H9 (cell line): ENCODE measurements around the gene MARCHF7. TPM values are rescaled to one million over a fixed set of nuclear protein-coding genes. Genes with fewer than 3 reads are reported as not detected.
A peak's percentile ranks its signal among the peaks of the same experiment; 100 is the strongest.

Experiments
- DNase-seq: peaks from one replicate; pipeline ENCODE4 v3.0.0-alpha.2; 2017
- H2AFZ ChIP-seq: one replicate; pipeline ENCODE4 v1.6.1; 2013; ENCODE audit warnings: mild to moderate bottlenecking, low read length, control low read depth, moderate library complexity
- H2AK5ac ChIP-seq: 2 replicates; pipeline ENCODE4 v1.6.1; 2013; ENCODE audit warnings: low read length, control low read depth, mixed read lengths; ENCODE audit not compliant: insufficient read length
- H2BK120ac ChIP-seq: one replicate; pipeline ENCODE4 v1.6.1; 2013; ENCODE audit warnings: low read depth, mild to moderate bottlenecking, low read length, control low read depth, inconsistent platforms; ENCODE audit not compliant: poor library complexity, severe bottlenecking
- H2BK12ac ChIP-seq: 2 replicates; pipeline ENCODE4 v1.6.1; 2013; ENCODE audit warnings: low read length, control low read depth, mixed read lengths, low read depth; ENCODE audit not compliant: insufficient read length
- H2BK15ac ChIP-seq: 2 replicates; pipeline ENCODE4 v1.6.1; 2013; ENCODE audit warnings: low read depth, low read length, control low read depth
- H2BK20ac ChIP-seq: one replicate; pipeline ENCODE4 v1.6.1; 2013; ENCODE audit warnings: low read depth, mild to moderate bottlenecking, low read length, control low read depth, inconsistent platforms; ENCODE audit not compliant: poor library complexity, severe bottlenecking
- H2BK5ac ChIP-seq: 2 replicates; pipeline ENCODE4 v1.6.1; 2013; ENCODE audit warnings: low read length, control low read depth, mixed read lengths; ENCODE audit not compliant: insufficient read length
- H3K14ac ChIP-seq: 2 replicates; pipeline ENCODE4 v1.6.1; 2013; ENCODE audit warnings: low read length, control low read depth; ENCODE audit not compliant: insufficient read depth
- H3K18ac ChIP-seq: 2 replicates; pipeline ENCODE4 v1.6.1; 2013; ENCODE audit warnings: low read depth, mild to moderate bottlenecking, mixed read lengths, low read length, control low read depth; ENCODE audit not compliant: insufficient read length
- H3K23ac ChIP-seq: 2 replicates; pipeline ENCODE4 v1.6.1; 2013; ENCODE audit warnings: low read length, control low read depth, mixed read lengths, low read depth; ENCODE audit not compliant: insufficient read length
- H3K23me2 ChIP-seq: 2 replicates; pipeline ENCODE4 v1.6.1; 2013; ENCODE audit warnings: low read depth, mild to moderate bottlenecking, mixed read lengths, low read length, control low read depth; ENCODE audit not compliant: insufficient read length, poor library complexity, severe bottlenecking
- H3K27ac ChIP-seq: 2 replicates; pipeline ENCODE4 v1.5.1; 2013; ENCODE audit warnings: low read length, control low read depth, mixed read lengths, low read depth; ENCODE audit not compliant: insufficient read length
- H3K27me3 ChIP-seq: 2 replicates; pipeline ENCODE4 v1.6.1; 2013; ENCODE audit warnings: low read length, control low read depth, inconsistent platforms; ENCODE audit not compliant: insufficient read depth
- H3K4ac ChIP-seq: 2 replicates; pipeline ENCODE4 v1.6.1; 2013; ENCODE audit warnings: low read depth, mild to moderate bottlenecking, control low read depth, inconsistent platforms, low read length, moderate library complexity
- H3K4me1 ChIP-seq: 2 replicates; pipeline ENCODE4 v1.6.1; 2013; ENCODE audit warnings: low read length, control low read depth, inconsistent platforms; ENCODE audit not compliant: insufficient read depth
- H3K4me2 ChIP-seq: 2 replicates; pipeline ENCODE4 v1.6.1; 2013; ENCODE audit warnings: low read length, control low read depth, mixed read lengths; ENCODE audit not compliant: insufficient read length, insufficient read depth
- H3K56ac ChIP-seq: 2 replicates; pipeline ENCODE4 v1.6.1; 2013; ENCODE audit warnings: low read depth, mild to moderate bottlenecking, mixed read lengths, low read length, control low read depth; ENCODE audit not compliant: insufficient read length
- H3K79me1 ChIP-seq: 2 replicates; pipeline ENCODE4 v1.6.1; 2013; ENCODE audit warnings: low read depth, mild to moderate bottlenecking, moderate library complexity, low read length, control low read depth, inconsistent platforms; ENCODE audit not compliant: insufficient read depth, poor library complexity, severe bottlenecking
- H3K79me2 ChIP-seq: 2 replicates; pipeline ENCODE4 v1.6.1; 2013; ENCODE audit warnings: low read length, control low read depth, inconsistent platforms; ENCODE audit not compliant: insufficient read depth
- H3K9ac ChIP-seq: 2 replicates; pipeline ENCODE4 v1.6.1; 2013; ENCODE audit warnings: low read length, control low read depth, mixed read lengths; ENCODE audit not compliant: insufficient read length; ENCODE audit errors: extremely low read depth
- H3K9me3 ChIP-seq: one replicate; pipeline ENCODE4 v1.6.1; 2013; ENCODE audit warnings: low read depth, low read length, inconsistent platforms; ENCODE audit not compliant: control insufficient read depth
- H3T11ph ChIP-seq: one replicate; pipeline ENCODE4 v1.6.1; 2013; ENCODE audit warnings: mild to moderate bottlenecking, low read length, control low read depth, inconsistent platforms
- H4K20me1 ChIP-seq: one replicate; pipeline ENCODE4 v1.6.1; 2013; ENCODE audit not compliant: control insufficient read depth, insufficient read length, insufficient read depth
- H4K5ac ChIP-seq: 2 replicates; pipeline ENCODE4 v1.6.1; 2013; ENCODE audit warnings: low read depth, mild to moderate bottlenecking, mixed read lengths, low read length, control low read depth; ENCODE audit not compliant: insufficient read length
- H4K8ac ChIP-seq: replicated peaks from 2 replicates; pipeline ENCODE4 v1.6.1; 2013; ENCODE audit warnings: low read length, control low read depth, mixed read lengths, low read depth; ENCODE audit not compliant: insufficient read length
- H4K91ac ChIP-seq: 2 replicates; pipeline ENCODE4 v1.6.1; 2013; ENCODE audit warnings: low read depth, mild to moderate bottlenecking, moderate library complexity, mixed read lengths, low read length, control low read depth; ENCODE audit not compliant: insufficient read length
- H3K27ac Mint-ChIP-seq, 3 experiments: 2 replicates in 2 of 3; 3 replicates in 1 of 3; pipeline ENCODE4 v1.8.0; 2020 to 2021; ENCODE audit warnings: mixed read lengths in 3 of 3, mild to moderate bottlenecking in 1 of 3, moderate library complexity in 1 of 3
- H3K27me3 Mint-ChIP-seq: 2 replicates; pipeline ENCODE4 v1.8.0; 2021; ENCODE audit warnings: low read depth, mild to moderate bottlenecking, moderate library complexity, mixed read lengths
- H3K36me3 Mint-ChIP-seq, 3 experiments: 2 replicates in 2 of 3; 3 replicates in 1 of 3; pipeline ENCODE4 v1.8.0; 2020 to 2021; ENCODE audit warnings: low read depth in 3 of 3, mixed read lengths in 3 of 3; ENCODE audit not compliant: insufficient read depth in 1 of 3
- H3K4me1 Mint-ChIP-seq, 2 experiments: 2 replicates each; pipeline ENCODE4 v1.8.0; 2020; ENCODE audit warnings: mixed read lengths in 2 of 2
- H3K4me3 Mint-ChIP-seq, 2 experiments: 2 replicates in 1 of 2; 3 replicates in 1 of 2; pipeline ENCODE4 v1.8.0; 2020 to 2021; ENCODE audit warnings: mild to moderate bottlenecking in 2 of 2, mixed read lengths in 2 of 2, moderate library complexity in 1 of 2
- H3K9me3 Mint-ChIP-seq, 2 experiments: 2 replicates in 1 of 2; 3 replicates in 1 of 2; pipeline ENCODE4 v1.8.0; 2020; ENCODE audit warnings: mild to moderate bottlenecking in 2 of 2, mixed read lengths in 2 of 2, moderate library complexity in 1 of 2
- total RNA-seq: library from RNA; stranded (reverse); gene quantifications from 2 replicates; pipeline ENCODE4 v1.2.1, GENCODE V29; 2021
- TF ChIP-seq, protein P1 (sequence below): fragments of 200-600 bp; sonication (generic); conservative IDR thresholded peaks from 3 replicates; pipeline ENCODE4 v1.8.0; 2021; ENCODE audit warnings: antibody characterized with exemption, mild to moderate bottlenecking

Gene MARCHF7
- total RNA-seq, 1 experiment from 2014 or later, result 111 TPM

DNA sequence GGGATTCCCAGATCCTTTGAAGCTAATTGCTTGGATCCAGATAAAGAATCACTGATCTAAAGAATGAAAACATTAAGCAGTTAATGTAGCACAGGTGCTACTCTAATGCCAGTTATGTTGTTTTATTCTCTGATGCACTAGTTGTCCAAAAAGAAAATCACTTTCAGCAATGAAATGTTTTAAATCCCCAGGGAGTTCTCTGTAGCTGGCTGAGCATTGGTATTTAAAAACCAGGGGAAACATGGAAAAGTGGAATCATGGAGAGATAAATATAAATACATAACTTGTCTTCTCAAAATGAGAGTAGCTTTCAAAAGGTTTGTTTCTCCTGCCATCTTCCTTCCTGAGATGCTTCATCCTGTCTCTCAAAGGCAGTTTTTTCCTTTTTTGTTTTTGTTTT, 48.0 kb downstream of the MARCHF7 start:
- no peak for DNase-seq
- no peaks in the 10 kb centered on the region for H3K4me1 Mint-ChIP-seq
- Histone ChIP-seq H2BK120ac (no peak overlapping the region), H3K14ac (no peak overlapping the region), H2BK12ac (no peak overlapping the region), H3K9me3 (no peaks in the 10 kb centered on the region), H2BK20ac (no peak overlapping the region), H2AFZ (no peak overlapping the region), H3K56ac (no peak overlapping the region), H3K4ac (no peak overlapping the region), H3K27ac (no peak overlapping the region), H3T11ph (no peak overlapping the region), H3K79me2 (peaks cover 4% of the 10 kb centered on the region; the same call in 1 of the 2 replicates), H3K4me2 (no peak overlapping the region), H2AK5ac (no peak overlapping the region), H2BK15ac (no peak overlapping the region), H3K27me3 (no peaks in the 10 kb centered on the region), H3K79me1 (no peaks in the 10 kb centered on the region), H4K5ac (no peak overlapping the region), H4K91ac (no peak overlapping the region), H2BK5ac (no peak overlapping the region), H3K9ac (no peak overlapping the region), H3K4me1 (no peaks in the 10 kb centered on the region), H4K8ac (no peak overlapping the region), H3K23ac (no peak overlapping the region), H4K20me1 (no peaks in the 10 kb centered on the region), H3K23me2 (no peaks in the 10 kb centered on the region), H3K18ac (no peak overlapping the region)
- no peak overlapping the region for H3K4me3 Mint-ChIP-seq
- H3K9me3 Mint-ChIP-seq, result no peaks in the 10 kb centered on the region
- H3K36me3 Mint-ChIP-seq, result peaks cover 23 to 65% (median 53%) of the 10 kb centered on the region in 3 experiments; a peak in 6 of 7 replicates
- H3K27ac Mint-ChIP-seq, result 0 out of 7 replicates have a peak overlapping the region, but pooled peaks of 1 of the 3 experiments have one; percentile 29
- TF ChIP-seq, protein P1, sequence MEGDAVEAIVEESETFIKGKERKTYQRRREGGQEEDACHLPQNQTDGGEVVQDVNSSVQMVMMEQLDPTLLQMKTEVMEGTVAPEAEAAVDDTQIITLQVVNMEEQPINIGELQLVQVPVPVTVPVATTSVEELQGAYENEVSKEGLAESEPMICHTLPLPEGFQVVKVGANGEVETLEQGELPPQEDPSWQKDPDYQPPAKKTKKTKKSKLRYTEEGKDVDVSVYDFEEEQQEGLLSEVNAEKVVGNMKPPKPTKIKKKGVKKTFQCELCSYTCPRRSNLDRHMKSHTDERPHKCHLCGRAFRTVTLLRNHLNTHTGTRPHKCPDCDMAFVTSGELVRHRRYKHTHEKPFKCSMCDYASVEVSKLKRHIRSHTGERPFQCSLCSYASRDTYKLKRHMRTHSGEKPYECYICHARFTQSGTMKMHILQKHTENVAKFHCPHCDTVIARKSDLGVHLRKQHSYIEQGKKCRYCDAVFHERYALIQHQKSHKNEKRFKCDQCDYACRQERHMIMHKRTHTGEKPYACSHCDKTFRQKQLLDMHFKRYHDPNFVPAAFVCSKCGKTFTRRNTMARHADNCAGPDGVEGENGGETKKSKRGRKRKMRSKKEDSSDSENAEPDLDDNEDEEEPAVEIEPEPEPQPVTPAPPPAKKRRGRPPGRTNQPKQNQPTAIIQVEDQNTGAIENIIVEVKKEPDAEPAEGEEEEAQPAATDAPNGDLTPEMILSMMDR, result no peak
- no peaks in the 10 kb centered on the region for H3K27me3 Mint-ChIP-seq
